ENCODE data around the gene RNASE8.
"Not testable (repeated sequence)": the region's sequence is repeated elsewhere in the genome, so short reads cannot be mapped to it uniquely, and the experiment has no call there.

The RNASE8 gene, protein sequence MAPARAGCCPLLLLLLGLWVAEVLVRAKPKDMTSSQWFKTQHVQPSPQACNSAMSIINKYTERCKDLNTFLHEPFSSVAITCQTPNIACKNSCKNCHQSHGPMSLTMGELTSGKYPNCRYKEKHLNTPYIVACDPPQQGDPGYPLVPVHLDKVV

DNA sequence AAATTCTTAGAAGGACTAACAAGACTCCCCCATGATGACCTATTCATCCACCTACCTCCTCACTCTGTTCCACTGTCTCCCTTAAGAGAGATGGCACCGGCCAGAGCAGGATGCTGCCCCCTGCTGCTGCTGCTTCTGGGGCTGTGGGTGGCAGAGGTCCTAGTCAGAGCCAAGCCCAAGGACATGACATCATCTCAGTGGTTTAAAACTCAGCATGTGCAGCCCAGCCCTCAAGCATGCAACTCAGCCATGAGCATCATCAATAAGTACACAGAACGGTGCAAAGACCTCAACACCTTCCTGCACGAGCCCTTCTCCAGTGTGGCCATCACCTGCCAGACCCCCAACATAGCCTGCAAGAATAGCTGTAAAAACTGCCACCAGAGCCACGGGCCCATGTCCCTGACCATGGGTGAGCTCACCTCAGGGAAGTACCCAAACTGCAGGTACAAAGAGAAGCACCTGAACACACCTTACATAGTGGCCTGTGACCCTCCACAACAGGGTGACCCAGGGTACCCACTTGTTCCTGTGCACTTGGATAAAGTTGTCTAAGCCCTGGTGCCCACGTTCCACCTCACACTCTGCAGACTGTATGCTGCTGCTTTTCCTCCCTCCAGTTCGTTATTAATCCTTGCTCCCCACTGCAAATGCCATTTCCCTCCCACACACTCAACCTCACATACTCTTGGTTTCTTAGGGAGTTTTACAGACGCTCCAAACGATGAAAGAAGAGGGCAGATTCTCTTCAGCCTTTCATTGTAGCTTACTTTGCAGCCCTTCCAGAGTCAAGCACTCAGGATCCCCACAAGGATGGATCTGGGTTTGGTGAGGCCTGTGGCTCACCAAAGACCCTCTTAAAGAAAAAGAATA lies at the start of gene RNASE8:
RNASE8 (plus strand) TSS at position 20 of the 873 bp plus-strand sequence; CDS start at position 91, 71 bp downstream.
- DNase-seq (ENCODE audit: low read depth in 2 of 2): no peak

DNA sequence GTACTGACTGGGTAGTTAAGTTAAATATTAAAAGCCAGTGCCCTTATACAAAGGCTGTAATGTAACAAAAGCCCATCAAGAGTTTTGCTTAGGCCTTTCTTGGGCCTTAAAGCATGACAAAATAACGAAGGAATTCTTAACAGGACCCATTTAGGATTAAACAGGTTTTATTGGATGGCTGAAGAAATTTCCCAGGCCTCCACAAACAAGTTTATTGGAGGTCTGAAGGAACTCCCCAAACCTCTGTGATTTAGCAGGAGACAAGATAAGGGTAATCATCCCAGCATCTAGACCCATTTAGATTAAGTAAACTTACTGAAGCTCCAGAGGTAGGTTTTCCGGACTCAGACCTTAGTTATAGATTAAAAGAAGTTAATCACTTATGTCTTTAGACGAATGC lies 47.9 kb upstream of the RNASE8 start:
- not testable (repeated sequence) for DNase-seq (ENCODE audit: low read depth in 2 of 2)

DNA sequence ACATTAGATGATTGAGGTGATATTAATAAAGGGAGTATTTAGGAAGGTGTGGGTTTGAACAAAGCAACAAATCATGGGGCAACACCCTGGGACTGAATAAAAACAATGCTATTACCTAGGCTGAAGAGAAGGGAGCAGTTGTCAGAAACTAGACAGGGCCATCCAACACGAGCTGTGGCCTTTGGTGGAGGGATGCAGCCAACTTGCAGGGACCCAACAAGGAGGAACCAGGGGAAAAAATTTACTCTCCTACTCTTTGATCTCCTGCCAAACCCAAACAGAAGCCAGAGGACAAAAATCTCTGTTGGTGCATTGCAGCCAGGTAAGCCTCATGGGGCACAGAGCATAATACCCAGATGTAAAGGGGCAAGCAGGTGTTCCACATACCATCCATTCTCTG lies 46.5 kb upstream of the RNASE8 start:
- no peak for DNase-seq (ENCODE audit: low read depth in 2 of 2)

DNA sequence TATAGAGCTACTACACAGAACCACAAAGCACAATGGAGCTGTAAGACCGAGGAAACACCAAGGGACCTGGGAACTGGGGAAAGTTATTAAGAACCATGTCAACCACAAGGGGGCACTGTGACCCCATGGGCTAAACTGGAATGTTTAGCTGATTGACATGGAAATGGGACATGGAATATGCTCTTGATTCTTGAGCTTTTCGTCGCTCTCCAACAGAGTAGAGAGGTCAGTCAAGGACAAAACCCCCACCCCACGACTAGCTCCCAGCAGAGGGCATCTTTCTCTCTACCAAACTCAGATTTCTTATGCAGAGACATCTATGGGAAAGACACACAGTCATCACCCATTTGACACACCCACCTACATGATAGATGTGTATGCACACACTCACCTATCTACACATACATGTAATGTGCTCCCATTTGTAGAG lies 42.8 kb upstream of the RNASE8 start:
- peak; percentile 61 for DNase-seq (ENCODE audit: low read depth in 2 of 2)

DNA sequence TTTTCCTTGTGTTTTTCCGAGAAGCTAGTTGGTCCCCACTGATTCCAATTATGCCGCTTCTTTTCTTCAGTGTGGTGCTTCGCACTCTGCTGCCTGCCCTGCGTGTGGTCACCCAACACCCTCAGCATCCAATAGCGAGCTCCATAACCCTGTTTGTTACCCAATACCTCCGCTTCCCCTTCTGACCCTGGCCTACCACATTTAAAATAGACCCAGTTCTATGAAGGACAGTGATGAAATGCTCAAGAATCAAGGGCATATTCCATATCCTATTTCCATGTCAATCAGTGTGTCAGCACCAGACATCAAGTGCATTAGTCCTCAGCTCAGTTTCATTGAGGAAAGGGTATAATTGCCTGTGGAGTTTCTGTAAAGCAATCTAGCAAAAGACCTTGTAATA lies 42.3 kb upstream of the RNASE8 start:
- no peak for DNase-seq (ENCODE audit: low read depth in 2 of 2)

DNA sequence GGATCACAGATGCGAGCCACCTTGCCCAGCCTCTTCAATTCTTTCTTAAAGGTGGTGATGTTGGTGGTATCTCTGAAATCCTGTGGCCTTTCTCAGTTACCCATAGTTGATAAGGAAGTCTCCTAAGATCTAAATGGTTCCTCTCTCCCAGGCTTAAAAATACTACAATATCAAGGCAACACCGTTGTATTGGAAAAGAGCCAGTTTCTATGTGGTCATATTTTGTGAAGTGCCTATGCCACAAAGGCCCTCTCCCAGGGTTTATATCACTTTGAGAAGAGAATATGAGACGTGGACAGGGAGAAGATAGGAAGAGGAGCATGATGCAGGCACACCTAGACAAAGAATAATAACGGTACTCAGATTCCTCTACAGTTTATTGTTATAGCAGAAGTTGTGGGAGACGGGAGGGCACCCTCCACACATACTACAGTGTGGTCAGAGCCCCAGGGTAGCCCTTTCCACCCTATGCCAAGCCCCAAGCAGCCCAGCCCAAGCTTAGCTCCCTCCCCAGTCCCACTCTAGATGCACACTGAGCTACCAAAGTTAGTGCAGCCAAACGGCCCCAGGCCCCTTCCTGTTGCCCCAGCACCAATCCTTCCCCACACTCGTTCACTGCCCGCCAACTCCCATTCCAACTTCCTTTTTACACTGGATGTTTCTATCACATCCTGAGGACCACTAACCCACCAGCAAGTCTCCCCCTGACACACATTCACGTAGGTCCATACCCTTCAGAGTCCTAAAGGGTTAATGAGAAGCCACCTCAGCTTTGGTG lies 41.0 kb upstream of the RNASE8 start:
- DNase-seq (ENCODE audit: low read depth in 2 of 2): no peak

DNA sequence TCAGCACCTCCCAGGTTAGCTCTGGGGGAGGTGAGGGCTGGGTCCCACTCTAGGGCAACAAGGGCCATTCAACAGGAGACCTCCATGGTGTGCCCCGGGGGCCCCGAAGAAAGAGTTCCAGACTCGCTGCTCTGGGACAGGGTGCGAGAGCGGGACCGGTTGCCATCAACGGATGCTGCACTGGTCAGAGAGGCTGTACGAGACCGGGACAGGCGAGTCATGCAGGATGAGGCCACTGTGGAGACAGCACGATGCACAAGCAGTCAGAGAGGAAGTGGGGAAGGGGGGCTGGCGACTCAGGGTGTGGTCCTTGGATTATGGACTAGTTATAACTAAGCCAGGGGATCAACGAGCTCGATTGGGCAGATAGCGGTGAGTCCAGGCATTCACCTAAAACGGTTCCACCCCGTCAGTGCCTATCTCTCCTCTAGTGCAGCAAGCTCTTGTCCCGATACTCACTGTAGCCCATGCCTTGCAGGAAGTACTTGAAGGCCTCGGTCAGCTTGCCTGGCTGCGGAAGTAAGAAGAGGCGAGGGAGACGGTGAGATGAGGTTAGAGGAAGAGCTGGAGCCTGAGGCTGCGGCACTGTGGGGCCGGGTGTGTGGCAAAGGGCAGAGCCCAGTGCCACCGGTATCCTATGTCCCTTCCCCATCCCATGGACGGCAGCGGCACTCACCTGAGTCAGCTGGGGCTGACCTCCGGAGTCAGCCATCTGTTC lies 39.9 kb upstream of the RNASE8 start:
- DNase-seq (ENCODE audit: low read depth in 2 of 2): no peak

DNA sequence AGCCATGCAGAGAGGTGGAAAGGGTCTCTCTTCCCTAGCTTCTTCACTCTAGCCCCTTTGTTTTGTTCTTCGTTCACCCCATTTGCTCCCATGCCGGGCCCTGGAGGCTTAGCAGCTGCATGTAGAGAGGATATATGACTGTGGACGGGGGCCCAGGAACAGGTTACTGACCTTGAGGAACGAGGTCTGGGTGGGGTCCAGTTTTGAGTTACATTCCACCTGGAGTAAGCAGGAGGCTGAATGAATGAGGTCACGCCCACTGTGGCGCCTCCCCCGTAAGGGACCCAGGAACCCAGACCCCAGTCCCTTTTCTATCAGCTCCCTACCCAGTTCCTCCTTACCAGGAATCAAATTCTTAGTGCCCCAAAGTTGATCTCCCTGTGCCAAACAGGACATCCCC lies 39.3 kb upstream of the RNASE8 start:
- DNase-seq (ENCODE audit: low read depth in 2 of 2): no peak

DNA sequence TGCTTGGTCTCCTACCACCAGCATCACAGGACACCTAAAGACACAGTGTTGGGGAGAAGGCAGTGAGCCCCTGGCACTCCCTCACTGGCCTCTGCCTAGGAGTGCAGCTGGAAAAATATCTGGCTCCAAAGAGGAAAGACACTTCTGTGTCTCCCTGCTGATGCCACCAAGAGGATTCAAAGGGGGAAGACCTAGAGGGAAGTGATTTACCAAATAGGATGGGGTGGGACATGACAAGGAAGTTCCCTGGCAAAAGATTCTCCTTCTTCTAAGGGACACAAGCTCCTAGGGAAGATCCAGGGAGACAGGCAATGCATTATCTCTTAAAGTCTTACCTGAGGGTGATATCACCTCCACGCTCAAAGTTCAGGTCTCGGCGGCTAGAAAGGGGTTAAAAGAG lies 38.8 kb upstream of the RNASE8 start:
- DNase-seq (ENCODE audit: low read depth in 2 of 2): no peak

DNA sequence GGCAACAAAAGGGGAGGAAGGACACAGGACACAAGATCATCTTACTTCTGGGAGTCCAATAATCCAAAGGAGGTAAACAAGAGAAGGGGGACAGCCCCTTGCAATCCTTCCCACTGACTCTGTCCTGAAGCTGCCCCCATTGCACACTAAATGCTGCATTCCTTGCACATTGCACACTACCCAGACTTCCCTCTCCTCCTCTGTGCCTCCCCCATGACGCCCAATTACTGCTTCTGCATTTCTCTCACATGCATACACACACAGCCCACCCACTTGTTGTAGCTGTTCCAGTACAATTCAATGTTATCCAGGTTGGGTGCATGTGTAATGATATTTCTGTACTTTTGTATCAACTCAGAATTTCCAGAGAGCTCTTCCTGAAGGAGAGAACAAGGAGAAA lies 38.3 kb upstream of the RNASE8 start:
- DNase-seq (ENCODE audit: low read depth in 2 of 2): no peak

DNA sequence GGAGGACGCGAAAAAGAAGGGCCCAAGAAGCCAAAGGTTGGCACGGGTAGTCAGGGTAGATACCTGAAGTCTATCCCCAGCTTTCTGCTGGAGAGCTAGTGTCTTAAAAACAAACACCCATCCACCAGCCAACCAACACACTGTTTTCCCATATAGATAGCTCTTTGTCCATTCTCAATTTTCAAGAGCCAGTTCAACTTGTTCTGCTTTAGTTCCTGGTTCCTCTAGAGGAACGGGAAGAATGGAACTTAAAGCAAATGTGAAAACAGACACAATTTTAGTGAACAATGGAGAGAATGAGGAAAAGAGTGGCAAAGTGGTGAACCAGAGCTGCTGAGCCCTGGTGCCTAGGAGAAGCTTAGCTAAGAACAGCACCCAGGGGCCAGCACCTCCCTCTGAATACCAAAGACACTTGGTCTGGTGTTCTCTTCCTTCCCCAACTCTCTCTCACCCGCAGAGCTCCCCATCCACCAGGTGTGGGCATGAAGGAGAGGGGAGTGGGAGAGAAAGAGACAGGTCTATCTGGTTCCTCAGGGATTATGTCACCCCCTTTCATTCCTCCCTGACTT lies 36.6 kb upstream of the RNASE8 start:
- no peak for DNase-seq (ENCODE audit: low read depth in 2 of 2)

DNA sequence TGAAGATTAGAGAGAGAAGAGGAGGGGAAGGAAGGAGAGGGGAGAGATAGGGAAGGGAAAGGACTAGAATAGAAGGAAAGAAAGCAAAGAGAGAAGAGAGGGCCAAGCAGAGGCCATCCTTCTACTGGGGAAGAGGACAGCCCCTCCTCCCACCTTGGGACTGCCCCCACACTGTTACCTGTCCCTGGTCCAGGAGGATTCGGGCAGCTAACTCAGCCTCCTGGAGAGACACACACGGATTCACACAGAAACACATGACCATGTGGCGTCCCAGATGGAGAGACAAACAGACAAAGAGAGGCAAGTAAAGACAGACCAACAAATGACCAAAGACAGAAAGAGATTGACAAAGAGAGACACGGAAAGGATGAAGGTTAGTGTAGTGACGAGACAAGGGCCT lies 34.9 kb upstream of the RNASE8 start:
- no peak for DNase-seq (ENCODE audit: low read depth in 2 of 2)

DNA sequence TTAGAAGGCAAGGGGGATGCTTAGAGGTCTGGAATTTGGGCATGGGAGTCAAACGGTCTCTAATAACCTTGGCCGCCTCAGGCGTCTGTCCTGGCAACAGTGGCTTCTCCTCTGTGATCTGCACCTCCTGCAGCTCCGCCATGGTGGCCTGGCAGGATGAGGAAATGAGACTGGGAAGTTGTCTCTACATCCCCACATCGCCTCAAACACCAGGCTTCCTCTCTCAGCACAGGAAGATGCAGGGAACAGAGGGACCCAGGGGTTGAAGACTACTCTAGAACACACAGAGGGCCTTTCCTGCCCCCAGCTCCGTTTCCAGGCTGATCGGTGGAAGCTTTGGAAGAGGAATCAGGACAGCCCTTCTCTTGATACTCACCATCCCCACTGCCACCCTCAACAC lies 34.4 kb upstream of the RNASE8 start:
- DNase-seq (ENCODE audit: low read depth in 2 of 2): no peak

DNA sequence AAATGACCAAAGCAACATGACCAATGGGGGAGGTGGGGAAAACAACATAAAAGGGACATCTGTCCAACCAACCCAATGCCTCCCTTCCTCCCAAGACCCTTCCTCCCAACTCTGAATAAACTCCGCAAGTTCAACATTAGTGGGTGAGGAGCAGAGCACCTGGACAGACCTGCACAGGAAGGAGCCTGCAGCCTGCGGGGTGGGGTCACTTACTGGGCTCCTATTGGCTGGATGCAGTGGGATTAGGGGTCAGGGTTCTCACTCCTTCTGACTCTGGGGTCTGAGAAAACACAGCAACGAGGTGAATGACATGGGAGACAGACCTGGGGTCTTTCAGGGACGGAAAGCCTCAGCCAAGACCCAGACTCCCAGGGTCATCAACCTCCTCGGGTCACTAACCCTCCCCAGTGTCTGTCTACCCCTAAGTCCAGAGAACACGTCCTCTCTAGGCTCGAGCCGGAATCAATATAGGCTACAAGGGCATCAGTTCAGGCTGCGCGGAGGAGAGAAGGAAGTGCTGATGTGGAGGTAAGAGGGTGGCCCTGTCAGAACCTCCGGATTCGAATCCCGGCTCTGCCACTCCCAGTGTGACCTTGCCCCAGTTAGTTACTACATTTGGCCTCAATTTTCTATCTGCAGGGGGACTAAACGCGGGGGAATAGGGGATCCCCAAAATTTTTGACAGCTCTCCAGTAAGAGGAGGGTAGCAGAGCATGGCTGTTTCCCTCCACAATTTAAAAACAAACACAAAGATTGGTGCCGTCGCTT lies 33.6 kb upstream of the RNASE8 start:
- DNase-seq (ENCODE audit: low read depth in 2 of 2): no peak

DNA sequence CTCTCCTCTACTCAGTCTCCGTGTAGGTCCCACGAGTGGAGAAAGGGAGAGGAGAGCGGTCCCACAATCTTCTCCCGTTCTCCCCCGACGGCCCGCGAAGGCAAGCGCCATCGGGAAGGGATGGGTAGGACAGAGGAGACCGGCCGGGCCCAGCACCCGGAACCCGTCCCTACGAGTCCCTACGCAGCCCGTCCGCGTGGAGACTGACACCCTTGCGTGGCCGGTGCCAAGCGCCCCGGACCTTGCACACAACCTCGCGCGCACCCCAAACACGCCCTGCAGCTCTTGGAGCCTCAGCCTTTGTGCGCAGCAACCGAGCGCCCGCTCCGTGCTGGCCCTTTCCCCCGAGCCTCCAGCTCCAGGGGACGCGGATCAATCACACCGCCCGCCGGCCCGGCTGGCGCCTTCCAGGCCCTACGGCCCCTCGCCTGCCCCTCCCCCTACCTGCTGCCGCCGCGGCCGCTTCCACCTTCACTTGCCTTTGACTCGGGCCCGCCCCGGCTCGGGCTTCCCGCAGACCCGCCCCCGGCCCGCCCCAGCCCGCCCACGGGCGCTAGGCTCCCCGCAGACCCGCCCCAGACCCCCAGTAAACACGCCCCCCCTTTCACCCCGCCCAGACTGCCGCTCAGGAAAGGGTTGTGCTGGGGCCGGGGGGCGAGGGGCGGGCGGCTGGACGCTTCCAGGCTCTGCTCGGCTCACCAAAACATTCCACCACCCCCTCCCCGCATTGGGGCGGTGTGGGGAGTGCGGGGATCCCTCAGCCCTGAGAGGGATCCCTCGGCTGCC lies 32.8 kb upstream of the RNASE8 start, which contains the start of gene NDRG2:
NDRG2 (minus strand) TSS at position 477 of the 786 bp plus-strand sequence. CDS start 1,746 bp downstream, outside the sequence.
- peak; percentile 46 to 55 for DNase-seq (ENCODE audit: low read depth in 2 of 2)

DNA sequence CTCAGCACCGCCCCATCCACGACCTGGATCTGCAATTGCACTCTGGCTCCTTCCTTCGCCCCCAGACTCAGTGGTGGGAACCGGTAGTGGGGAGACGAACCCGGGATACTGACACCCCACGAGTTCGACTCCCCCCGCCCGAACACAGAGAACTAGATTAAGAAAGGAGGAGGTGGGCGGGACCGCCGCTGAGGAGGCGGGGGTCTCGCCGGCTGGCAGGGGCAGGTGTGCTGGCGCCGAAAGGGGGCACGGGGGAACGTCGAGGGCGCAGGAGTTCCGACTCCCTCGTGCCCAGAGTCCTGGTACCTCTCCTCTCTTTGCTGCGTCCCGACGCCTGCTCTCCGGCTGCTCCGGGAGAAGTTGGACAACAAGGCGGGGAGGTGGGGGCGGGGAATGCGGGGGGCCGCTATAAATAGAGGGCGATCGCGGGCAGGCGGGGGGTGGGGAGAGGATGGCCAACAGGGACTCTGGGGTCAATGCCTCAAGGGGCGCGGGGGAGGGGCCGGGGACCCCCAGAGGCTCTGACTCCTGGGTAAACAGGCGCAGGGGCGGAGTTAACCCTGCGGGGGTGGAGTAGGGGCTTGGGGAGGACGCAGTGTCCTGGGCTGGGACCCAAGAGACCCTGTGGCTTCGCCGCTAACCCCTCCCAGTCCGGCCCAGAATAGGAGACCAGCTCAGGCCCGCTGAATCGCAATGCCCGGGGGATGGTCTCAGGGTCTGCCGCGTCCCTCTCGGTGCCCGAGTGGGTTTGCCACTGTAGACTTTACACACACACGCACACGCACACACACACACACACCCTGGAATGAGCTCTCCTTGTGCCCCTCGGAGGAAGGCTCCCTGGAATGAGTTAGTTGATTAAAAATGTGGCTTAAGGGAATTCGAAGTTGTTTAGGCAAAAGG lies 32.0 kb upstream of the RNASE8 start:
- DNase-seq (ENCODE audit: low read depth in 2 of 2): no peak

DNA sequence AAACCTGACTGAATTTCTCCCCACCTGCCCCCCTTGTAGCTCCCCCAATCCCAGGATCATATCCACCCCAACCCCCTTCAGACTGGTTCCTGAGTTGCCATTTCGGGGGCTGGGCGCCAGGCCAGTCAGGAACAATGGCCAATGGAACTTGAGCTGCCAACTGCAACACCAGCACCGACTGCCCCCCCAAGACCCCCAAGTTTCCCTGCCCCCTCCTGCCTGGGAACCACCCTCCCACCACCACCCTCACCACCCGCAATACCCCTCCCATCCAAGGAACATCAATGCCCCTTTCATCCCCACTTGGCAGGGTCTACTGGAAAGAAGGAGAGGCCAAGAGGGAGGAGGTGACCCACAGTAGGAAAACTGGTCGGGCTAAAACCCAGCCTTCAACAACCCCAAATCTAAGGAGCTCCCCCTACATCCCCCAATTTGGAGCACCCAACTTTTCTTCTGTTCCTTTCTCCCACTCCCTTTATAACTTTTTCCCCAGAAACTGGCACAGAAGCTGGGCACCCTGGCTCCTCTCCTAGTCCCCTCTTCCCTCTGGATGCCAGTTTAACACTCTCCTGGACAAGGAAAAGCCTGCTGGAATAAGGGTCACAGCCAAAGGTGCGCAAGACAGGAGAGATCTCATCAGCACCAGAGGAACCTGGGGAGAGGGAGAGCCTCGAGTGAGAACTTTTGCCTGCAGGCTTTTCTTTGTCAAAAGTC lies 31.2 kb upstream of the RNASE8 start:
- no peak for DNase-seq (ENCODE audit: low read depth in 2 of 2)

DNA sequence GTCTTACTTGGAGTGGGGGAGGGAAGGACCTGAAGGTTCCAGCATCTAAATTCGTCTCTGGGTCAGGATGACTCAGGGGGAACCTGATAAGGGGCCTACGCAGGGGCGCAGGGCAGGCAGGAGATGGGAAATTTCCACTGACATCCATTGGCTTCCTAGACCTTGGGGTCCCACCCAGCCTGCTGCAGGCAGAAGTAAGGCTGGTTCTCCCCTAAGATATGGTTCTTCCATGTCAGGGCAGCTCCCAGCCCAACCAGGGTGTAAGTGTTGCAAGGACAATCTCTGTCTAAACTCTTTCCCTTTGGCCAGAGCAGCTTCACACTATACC lies 30.7 kb upstream of the RNASE8 start:
- no peak for DNase-seq (ENCODE audit: low read depth in 2 of 2)

All from activated CD8-positive, alpha-beta memory T cell treated with anti-CD3 and anti-CD28 coated beads for 4 hours (primary cell).